ENCODE measurements around the gene OR5C1.

The OR5C1 gene

DNA sequence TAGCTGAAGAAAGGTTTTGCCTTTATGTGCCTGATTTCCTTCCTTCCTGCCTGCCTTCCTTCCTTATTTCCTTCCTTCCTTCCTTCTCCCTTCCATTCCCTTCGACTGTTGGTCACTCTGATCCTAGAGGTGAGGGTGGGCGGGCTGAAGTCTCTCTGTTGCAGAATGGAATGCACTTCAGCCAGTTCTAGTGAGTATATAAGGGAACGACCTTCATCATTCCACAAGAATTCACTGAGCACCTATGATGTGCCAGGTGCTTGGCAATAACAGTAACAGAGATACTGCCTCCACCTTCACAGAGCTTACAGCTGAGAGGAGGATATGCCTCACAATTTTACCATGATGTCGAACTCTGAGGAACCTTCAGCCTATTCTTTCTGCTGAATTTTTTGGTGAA, 8.7 kb upstream of the OR5C1 start:
- no peak overlapping the region for H3K4me3 ChIP-seq (ENCODE audit: low read depth, low read length)
- DNase-seq (ENCODE audit: low read depth), result no peak
- TF ChIP-seq, protein P1, sequence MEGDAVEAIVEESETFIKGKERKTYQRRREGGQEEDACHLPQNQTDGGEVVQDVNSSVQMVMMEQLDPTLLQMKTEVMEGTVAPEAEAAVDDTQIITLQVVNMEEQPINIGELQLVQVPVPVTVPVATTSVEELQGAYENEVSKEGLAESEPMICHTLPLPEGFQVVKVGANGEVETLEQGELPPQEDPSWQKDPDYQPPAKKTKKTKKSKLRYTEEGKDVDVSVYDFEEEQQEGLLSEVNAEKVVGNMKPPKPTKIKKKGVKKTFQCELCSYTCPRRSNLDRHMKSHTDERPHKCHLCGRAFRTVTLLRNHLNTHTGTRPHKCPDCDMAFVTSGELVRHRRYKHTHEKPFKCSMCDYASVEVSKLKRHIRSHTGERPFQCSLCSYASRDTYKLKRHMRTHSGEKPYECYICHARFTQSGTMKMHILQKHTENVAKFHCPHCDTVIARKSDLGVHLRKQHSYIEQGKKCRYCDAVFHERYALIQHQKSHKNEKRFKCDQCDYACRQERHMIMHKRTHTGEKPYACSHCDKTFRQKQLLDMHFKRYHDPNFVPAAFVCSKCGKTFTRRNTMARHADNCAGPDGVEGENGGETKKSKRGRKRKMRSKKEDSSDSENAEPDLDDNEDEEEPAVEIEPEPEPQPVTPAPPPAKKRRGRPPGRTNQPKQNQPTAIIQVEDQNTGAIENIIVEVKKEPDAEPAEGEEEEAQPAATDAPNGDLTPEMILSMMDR (IDR thresholded peaks at IDR 0.05; ENCODE audit: control insufficient read depth, extremely low read depth, insufficient read depth), result no peak

- H3K4me3 ChIP-seq (ENCODE audit: low read depth, low read length), result no peak overlapping the region
- DNase-seq (ENCODE audit: low read depth), result no peak
- TF ChIP-seq, protein P1 (IDR thresholded peaks at IDR 0.05; ENCODE audit: control insufficient read depth, extremely low read depth, insufficient read depth), result no peak
These were observed 7.1 kb upstream of the OR5C1 start for GRCh38 chr9:122781671-122782070.

- TF ChIP-seq, protein P1 (IDR thresholded peaks at IDR 0.05; ENCODE audit: control insufficient read depth, extremely low read depth, insufficient read depth), result no peak
- H3K4me3 ChIP-seq (ENCODE audit: low read depth, low read length), result no peak overlapping the region
- DNase-seq (ENCODE audit: low read depth), result no peak
These were observed 3.5 kb upstream of the OR5C1 start for GRCh38 chr9:122785269-122785668.

- H3K4me3 ChIP-seq (ENCODE audit: low read depth, low read length), result no peak overlapping the region
- TF ChIP-seq, protein P1 (IDR thresholded peaks at IDR 0.05; ENCODE audit: control insufficient read depth, extremely low read depth, insufficient read depth), result no peak
- no peak for DNase-seq (ENCODE audit: low read depth)
These were observed 2.4 kb upstream of the OR5C1 start for GRCh38 chr9:122786338-122786737.

GRCh38 chr9:122789256-122790046, 718 bp downstream of the OR5C1 start:
- no peak overlapping the region for H3K4me3 ChIP-seq (ENCODE audit: low read depth, low read length)
- TF ChIP-seq, protein P1 (IDR thresholded peaks at IDR 0.05; ENCODE audit: control insufficient read depth, extremely low read depth, insufficient read depth), result no peak
- DNase-seq (ENCODE audit: low read depth), result no peak

- DNase-seq (ENCODE audit: low read depth), result no peak
- H3K4me3 ChIP-seq (ENCODE audit: low read depth, low read length), result no peak overlapping the region
- TF ChIP-seq, protein P1 (IDR thresholded peaks at IDR 0.05; ENCODE audit: control insufficient read depth, extremely low read depth, insufficient read depth), result no peak
These were observed 3.3 kb downstream of the OR5C1 start for GRCh38 chr9:122791872-122792669.

All from LNCaP clone FGC (cell line).